SK-N-MC (cell line): ENCODE measurements around the gene SELENOH.

ENCODE experiments used
- DNase-seq: peaks from one replicate; pipeline ENCODE4 v3.0.0-alpha.2; 2011; ENCODE audit warnings: low read depth, low spot score
- H3K27ac ChIP-seq: fragments of 200-600 bp; sonication (generic); 2 replicates; pipeline ENCODE4 v1.5.1; 2016; ENCODE audit warnings: mixed run types
- H3K36me3 ChIP-seq: fragments of 200-600 bp; sonication (generic); 2 replicates; pipeline ENCODE4 v1.6.1; 2017; ENCODE audit warnings: antibody characterized with exemption, low read length, mixed read lengths; ENCODE audit not compliant: insufficient read depth
- H3K4me3 ChIP-seq: fragments of 200-600 bp; sonication (generic); 2 replicates; pipeline ENCODE4 v1.5.1; 2016
- H3K9ac ChIP-seq: fragments of 200-600 bp; sonication (generic); 2 replicates; pipeline ENCODE4 v1.8.0; 2017; ENCODE audit warnings: mixed run types, mixed read lengths; ENCODE audit not compliant: insufficient read length
- H3K9me3 ChIP-seq: fragments of 200-600 bp; sonication (generic); 2 replicates; pipeline ENCODE4 v1.6.1; 2017; ENCODE audit warnings: low read depth, mild to moderate bottlenecking, antibody characterized with exemption, low read length, moderate library complexity, mixed read lengths
- EZH2 ChIP-seq: fragments of 200-600 bp; sonication (generic); IDR thresholded peaks from one replicate; pipeline ENCODE4 v1.6.1; 2017; ENCODE audit warnings: antibody characterized with exemption
- FOXP2 ChIP-seq: optimal IDR thresholded peaks from 2 replicates; pipeline ENCODE3; 2011; ENCODE audit warnings: mild to moderate bottlenecking, moderate library complexity; ENCODE audit not compliant: insufficient read depth; ENCODE audit errors: extremely low read length, control extremely low read depth
- POLR2AphosphoS5 ChIP-seq: IDR thresholded peaks from 2 replicates; pipeline ENCODE4 v1.6.1; 2012; ENCODE audit warnings: mild to moderate bottlenecking, low read depth, low read length, borderline replicate concordance

The SELENOH gene

DNA sequence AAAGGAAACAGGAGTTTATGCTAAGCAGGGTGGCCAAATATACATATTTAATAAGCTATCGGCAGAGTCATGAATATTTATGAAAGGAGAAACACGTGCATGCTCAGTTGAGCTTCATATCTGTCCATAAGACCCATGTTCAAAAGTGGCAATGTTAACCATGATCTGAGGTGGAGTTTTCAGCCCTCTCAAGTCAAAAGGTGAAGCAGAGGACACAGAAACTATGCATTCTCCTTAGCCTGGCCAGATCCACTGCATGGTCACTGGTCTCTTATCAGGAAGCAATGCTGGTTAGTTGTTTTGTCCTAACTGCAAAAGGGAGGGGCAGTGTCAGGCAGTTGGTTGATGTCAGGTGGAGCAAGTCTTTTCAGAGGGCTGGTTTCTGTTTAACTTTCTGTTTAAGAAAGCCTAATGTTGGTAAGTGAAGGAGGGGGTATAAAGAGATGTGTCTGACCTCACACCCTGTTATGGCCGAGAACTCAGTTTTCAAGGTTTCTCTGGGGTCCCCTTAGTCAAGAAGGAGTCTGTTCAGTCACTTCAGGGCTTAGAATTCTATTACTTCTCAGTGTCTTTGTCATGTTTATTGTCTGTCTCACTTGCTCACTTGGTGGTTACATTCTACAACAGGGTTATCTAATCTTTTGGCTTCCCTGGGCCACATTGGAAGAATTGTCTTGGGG, 5.5 kb upstream of the SELENOH start:
- H3K9ac ChIP-seq: no peak overlapping the region
- no peak overlapping the region for H3K4me3 ChIP-seq
- H3K9me3 ChIP-seq: no peaks in the 10 kb centered on the region
- TF ChIP-seq FOXP2: no peak
- TF ChIP-seq EZH2: no peak
- no peak for TF ChIP-seq POLR2AphosphoS5
- DNase-seq: no peak
- peak overlapping the region; percentile 26; the same call in 1 of the 2 replicates for H3K27ac ChIP-seq
- H3K36me3 ChIP-seq: peaks cover 35% of the 10 kb centered on the region

DNA sequence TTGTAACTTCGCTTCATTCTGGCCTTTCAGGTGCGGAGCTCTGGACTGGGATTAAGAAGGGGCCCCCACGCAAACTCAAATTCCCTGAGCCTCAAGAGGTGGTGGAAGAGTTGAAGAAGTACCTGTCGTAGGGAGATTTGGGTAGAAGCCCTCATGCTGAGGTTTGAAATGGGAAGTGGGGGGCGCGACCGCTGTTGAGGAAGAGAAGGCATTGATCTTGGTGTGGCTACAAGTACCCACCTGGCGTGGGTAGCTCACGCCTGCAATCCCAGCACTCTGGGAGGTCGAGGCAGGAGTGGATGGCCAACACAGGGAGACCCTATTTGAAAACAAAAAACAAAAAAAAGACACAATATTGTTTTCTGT, 779 bp downstream of the SELENOH start:
- no peak for DNase-seq
- H3K9me3 ChIP-seq: no peaks in the 10 kb centered on the region
- H3K36me3 ChIP-seq: peaks cover 47% of the 10 kb centered on the region
- H3K4me3 ChIP-seq: peak overlapping the region; percentile 84
- no peak for TF ChIP-seq FOXP2
- no peak for TF ChIP-seq POLR2AphosphoS5
- no peak for TF ChIP-seq EZH2
- peak overlapping the region; percentile 94 for H3K9ac ChIP-seq
- H3K27ac ChIP-seq: peak overlapping the region; percentile 77

DNA sequence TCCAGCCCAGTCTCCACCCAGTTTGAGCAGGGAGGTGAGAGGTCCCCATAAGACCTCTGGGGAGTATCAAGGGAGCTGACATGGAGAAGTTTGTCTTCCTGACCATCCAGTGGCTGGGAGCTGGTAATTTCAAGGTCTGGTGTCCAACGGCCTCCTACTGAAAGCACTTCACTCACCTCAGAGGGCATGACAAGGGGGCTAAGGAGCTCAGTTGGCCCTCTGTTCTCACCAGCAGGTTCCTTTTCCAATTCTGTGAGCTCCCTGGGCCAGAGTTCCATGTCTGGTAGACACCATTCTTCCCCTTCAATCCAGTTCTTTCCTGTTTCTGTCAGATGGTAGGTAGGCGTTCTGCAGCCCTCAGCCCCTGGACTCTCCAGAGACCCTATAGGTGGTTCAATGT, 3.1 kb downstream of the SELENOH start:
- TF ChIP-seq EZH2 (no peak), FOXP2 (no peak), POLR2AphosphoS5 (0 out of 2 replicates have a peak, but pooled peaks have one; percentile 12)
- no peak overlapping the region for H3K9ac ChIP-seq
- H3K4me3 ChIP-seq: no peak overlapping the region
- peaks cover 29% of the 10 kb centered on the region for H3K36me3 ChIP-seq
- DNase-seq: no peak
- H3K9me3 ChIP-seq: no peaks in the 10 kb centered on the region
- no peak overlapping the region for H3K27ac ChIP-seq

DNA sequence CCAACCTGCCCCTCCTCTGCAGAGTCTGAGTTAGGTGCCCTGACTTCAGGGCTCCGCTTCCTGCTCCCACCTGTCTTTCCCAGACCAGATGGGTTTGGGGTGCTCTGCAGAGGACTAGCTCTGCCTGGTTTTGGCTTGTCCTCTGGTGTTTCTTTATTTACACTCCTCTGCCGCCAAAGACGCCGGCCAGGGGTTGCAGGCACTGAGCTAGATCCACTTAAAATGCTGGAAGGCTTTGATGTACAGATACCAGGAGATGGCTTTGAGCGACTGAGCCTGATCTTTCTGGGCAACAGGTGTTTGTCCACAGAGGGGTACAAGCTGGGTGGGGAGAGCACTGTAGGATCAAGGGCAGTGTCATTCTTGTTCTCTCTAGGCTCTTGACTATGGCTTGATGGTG, 3.9 kb downstream of the SELENOH start:
- Histone ChIP-seq H3K9ac (no peak overlapping the region), H3K27ac (no peak overlapping the region), H3K36me3 (peaks cover 29% of the 10 kb centered on the region), H3K9me3 (no peaks in the 10 kb centered on the region), H3K4me3 (no peak overlapping the region)
- DNase-seq: no peak
- no peak for TF ChIP-seq EZH2
- no peak for TF ChIP-seq FOXP2
- TF ChIP-seq POLR2AphosphoS5: no peak

DNA sequence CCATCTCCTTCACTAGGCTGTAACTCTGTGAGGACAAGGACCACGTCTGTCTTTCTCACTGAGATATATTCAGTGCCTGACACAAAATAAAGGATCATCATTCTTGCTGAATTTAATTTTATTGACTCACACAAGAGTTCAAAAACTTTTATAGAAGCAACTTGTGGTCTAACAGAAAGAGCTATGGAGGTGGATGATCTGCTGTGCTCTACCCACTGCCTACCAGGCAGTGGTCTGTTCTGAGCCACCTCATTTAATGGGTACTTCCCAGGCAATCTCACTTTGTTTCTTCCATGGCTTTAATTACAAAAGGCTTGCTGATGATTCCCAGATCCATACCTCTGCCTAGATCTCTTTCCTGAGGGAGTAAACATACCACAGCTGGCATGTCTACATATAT, 5.6 kb downstream of the SELENOH start:
- no peaks in the 10 kb centered on the region for H3K9me3 ChIP-seq
- TF ChIP-seq EZH2 (no peak), FOXP2 (no peak), POLR2AphosphoS5 (no peak)
- H3K9ac ChIP-seq: no peak overlapping the region
- H3K4me3 ChIP-seq: no peak overlapping the region
- no peak for DNase-seq
- H3K36me3 ChIP-seq: peaks cover 29% of the 10 kb centered on the region
- no peak overlapping the region for H3K27ac ChIP-seq

DNA sequence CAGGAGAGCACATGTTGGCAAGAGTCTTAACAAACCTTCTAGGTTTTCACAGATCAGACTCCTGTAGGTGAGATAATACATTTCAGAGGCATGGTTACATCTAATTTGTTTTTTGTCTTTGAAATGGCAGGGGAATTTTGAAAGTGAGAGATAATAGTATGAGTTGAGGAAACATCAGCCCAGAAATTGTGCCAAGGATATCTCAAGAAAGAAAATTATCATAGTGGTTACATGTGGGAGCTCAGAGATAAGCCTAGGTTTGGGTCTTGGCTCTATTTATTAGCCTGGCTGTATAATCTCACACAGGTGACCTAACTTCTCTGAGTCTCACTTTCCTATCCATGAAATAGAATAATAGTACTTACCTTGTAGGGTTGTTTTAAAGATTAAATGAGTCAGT, 9.9 kb downstream of the SELENOH start:
- no peak overlapping the region for H3K4me3 ChIP-seq
- H3K27ac ChIP-seq: 0 out of 2 replicates have a peak overlapping the region, but pooled peaks have one; percentile 25
- H3K9ac ChIP-seq: no peak overlapping the region
- no peaks in the 10 kb centered on the region for H3K36me3 ChIP-seq
- no peak for DNase-seq
- H3K9me3 ChIP-seq: no peaks in the 10 kb centered on the region
- TF ChIP-seq POLR2AphosphoS5 (no peak), EZH2 (no peak)

DNA sequence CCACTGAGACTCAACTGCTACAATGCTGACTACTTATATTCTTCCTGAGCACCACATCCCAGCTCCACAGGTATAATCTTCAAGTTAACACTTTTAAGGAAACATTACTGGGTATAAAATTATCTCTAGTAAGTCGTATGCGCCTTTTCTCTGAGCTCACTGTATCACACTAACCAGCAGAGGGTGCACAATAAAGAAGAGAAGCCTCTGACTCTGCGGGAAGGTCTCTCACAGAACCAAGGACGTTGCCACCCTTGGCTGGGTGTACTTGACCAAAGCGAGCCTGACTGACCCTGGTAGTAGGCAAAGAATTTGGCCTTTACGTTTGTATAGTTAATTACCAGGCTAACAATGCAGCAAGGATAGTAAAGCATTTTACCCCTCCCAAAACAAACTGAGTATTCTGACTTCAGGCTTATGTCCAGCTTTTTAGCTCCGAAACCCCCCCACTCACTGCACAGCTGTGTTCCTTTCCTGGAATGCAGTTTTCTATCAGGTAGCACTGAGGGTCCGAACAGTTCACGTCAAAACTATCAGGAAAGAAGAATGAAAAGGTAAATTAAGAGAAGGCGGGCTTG, 10.5 kb downstream of the SELENOH start, which contains the start of gene BTBD18:
Gene BTBD18 (minus strand): TSS at position 144 of the 578 bp plus-strand sequence. CDS start 631 bp downstream, outside the sequence.
- 0 out of 2 replicates have a peak, but pooled peaks have one; percentile 17 for TF ChIP-seq POLR2AphosphoS5
- TF ChIP-seq EZH2: no peak
- TF ChIP-seq FOXP2: no peak
- Histone ChIP-seq H3K9ac (no peak within 1 kb of the TSS), H3K9me3 (no peaks in the 10 kb centered on the region), H3K36me3 (no peaks in the 10 kb centered on the region), H3K27ac (0 out of 2 replicates have a peak within 1 kb of the TSS, but pooled peaks have one; percentile 25), H3K4me3 (no peak within 1 kb of the TSS)
- DNase-seq: no peak

DNA sequence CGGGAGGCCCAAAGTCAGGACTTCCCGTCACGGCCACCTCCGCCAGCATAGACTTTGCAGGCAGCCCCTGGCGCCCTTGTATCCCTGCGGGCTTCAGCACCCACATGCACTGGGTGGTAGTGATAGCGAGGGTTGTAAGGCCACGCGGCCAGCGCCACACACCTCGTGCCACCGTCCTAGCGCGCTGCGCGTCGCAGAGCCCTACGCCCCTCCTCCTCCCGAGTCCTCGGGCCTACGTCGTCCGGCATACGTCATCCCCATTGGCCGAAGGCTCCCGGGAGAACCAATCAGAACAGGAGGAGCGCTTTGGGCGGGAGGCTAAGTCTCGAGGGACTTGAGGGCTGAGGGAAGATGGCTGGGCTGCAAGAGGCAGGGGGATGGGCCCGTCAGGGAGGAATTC, 11.7 kb downstream of the SELENOH start:
- TF ChIP-seq POLR2AphosphoS5: no peak
- TF ChIP-seq EZH2: no peak
- no peak for TF ChIP-seq FOXP2
- Histone ChIP-seq H3K9ac (no peak overlapping the region), H3K4me3 (no peak overlapping the region), H3K9me3 (no peaks in the 10 kb centered on the region), H3K27ac (no peak overlapping the region), H3K36me3 (no peaks in the 10 kb centered on the region)
- no peak for DNase-seq
